ENCODE measurements around the gene UBR3.
A peak's percentile ranks its signal among the peaks of the same experiment; 100 is the strongest.
"Not testable (repeated sequence)": the region's sequence is repeated elsewhere in the genome, so short reads cannot be mapped to it uniquely, and the experiment has no call there.

The UBR3 gene

DNA sequence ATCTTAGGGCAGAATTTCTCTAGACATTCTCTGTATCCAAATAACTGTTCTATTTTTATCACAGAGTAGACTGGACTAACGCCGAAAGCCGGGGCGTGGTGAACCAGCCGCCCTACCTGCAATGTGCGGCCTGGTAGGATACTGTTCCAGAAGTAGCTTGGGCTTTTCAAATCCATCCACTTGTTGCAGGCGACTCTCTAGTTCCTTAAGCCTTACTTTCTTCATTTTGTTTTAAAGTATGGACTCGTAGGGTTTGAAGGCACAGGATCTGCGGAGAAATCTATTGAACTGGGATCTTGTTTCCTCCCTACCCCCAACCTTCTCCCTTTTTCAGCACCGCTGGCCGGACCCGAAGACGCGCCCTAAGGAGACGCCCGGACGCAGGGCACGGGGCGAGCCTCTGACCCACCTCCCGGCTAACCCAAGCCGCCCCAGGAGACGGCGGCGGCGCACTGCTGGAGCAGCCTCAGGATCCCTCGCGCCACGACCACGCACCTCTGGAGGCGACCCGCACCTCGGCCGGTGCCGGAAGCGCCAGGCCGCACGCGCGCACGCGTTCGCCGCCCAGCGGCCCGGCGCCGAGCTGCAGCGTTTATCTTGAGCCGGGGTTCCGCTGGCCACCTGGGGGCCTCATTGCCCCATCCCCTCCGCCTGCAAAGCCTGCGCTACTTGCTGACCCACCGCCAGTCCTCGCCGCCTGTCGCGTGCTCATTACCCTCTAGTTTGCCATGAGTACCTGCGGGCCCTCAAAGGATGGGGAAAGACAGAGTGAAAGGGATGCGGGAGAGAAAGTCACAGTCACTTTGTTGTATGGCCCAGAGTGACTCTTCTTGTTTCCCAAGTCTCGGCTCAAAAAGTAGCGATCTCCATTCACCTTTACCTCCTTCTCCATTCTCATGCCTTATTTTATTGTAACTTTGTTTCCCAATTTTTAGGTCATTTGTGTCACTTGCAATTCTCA is 2.6 kb upstream of the UBR3 start, which contains the start of gene METTL5:
TSS of gene METTL5 (minus strand) at position 533 of the 961 bp plus-strand sequence. CDS start at position 225, 308 bp downstream.
- peak; percentile 84 for DNase-seq

DNA sequence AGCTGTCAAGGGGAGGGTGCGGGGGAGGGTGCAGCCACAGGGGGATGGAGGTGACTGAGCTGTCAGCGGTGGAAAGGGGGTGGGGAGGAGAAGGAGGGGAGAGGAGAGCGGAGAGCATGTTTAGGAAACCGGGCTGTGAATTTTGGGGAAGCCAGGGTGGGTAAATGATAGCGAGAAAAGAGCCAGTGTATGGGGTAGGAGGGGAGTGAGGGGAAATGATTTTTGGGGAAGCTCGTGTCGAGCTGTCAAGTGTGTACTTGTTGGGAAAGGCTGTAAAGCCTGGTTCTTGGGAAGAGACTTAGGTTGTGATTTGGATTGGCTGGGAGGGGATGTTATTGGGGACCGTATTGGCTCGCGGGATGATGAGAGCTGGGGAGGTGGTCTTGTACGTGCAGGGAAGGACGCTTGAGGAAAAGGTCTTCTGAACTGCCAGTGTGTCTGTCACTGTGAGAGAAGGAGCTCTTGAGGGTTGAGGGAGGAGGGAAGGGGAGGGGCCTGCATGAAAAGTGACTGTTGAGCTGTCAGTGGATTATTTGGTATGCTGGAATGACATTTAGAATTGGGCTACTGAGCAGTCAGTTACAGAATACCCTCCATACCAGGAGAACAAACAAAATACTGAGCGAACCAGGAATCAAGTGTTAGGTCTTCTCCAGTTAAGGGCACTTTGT is 1.0 kb downstream of the UBR3 start:
- DNase-seq, result peak; percentile 75

DNA sequence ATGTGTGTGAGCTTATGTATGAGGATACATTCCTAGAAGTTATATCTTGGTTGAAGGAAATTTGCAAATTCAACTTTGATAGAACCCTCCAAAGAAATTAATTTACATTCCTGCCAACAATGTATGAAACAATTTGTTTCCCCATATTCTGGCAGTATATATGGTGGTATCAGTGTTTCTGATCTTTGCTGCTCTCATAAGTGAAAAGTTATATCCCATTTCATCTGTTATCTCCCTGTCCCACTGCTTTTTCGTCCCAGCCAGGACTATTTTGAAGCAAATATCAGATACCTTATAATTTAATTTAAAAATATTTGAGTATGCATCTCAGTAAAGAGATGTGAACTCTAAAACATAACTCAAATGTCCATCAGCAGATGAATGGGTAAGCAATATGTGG is 7.1 kb downstream of the UBR3 start:
- no peak for DNase-seq

DNA sequence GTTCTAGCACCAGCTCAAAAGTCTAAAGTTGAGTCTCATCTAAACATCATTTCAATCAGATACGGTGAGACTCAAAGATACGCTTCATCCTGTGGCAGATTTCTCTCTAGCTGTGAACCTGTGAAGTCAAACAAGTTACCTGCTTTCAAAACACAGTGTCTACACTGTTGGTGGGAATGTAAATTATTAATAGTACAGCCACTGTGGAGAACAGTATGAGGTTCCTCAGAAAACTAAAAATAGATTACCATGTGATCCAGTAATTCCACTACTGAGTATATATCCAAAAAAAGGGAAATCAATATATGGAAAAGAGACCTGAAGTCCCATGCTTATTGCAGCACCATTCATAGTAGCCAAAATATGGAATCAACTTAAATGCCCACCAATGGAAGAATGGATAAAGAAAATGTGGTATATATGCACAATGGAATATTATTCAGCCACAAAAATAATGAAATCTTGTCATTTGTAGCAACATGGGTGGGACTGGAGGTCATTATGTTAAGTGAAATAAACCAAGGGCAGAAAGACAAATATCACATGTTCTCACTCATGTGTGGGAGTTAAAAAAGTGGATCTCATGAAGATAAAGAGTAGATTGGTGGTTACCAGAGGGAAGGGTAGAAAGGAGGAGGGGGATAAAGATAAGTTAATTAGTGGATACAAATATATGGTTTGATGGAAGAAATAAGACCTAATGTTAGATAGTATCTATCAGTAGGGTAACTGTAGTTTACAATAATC is 11.7 kb downstream of the UBR3 start:
- no peak for DNase-seq

DNA sequence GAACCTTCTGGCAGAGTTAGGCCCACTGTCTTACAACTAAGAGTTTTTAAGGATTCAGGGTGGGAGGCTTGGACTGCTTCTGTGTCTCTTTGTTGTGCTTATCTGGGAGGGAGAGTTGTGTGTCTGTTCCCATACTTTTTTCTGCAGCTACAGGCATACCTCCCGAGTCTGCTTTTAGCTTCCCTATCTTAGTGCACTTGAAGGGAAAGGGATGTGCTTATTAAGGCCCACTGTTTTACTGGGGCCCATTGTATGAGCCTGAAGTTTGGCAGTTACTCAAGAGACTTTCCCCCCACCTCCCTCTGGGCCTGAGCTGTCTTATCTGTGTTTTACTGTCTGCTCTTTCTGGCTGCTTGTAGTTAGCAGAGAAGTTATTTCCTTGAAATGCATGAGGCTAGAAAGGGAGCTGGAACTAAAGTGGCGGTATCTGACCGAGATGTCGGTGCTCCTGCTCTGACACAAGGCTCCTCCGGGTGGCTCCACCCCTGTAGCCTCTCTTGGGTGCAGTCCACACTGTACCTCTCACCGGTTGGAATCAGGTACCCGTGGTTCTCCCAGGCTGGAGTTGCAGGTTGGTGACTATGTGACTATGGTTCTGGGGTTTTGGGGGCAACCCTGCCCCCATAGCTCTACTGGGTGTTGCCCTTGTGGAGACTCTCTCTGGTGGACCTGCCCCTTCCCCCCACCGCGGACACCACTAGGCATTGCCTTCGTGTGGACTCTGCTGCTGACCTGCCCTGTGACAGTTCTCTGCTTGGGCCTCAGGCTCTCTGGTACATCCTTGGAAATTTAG is 12.9 kb downstream of the UBR3 start:
- peak; percentile 96 for DNase-seq

DNA sequence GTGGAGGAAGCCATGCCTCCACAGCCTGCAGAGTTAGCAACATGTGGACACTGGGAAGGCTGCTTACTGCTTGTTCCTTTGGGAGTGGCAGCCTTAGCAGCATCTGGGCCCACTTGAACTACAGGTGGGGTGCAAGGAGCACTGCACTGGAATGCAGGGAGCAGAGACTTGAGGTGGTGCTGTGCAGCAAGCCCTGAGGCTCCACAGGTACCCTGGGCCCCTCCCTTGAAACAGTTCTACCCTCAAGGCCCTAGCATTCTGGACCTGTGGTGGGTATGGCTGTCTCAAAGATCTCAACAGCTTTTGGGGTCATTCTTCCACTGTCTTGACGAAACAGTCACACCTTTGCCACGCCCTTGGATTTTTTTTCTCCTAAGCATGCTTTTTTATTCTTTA is 13.5 kb downstream of the UBR3 start:
- DNase-seq, result no peak

DNA sequence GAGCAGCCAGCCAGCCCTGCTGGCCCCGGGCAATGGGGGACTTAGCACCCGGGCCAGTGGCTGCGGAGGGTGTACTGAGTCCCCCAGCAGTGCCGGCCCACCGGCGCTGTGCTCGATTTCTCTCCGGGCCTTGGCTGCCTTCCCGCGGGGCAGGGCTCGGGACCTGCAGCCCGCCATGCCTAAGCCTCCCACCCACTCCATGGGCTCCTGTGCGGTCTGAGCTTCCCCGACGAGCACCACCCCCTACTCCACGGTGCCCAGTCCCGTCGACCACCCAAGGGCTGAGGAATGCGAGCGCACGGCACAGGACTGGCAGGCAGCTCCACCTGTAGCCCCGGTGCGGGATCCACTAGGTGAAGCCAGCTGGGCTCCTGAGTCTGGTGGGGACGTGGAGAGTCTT is 14.4 kb downstream of the UBR3 start:
- not testable (repeated sequence) for DNase-seq

DNA sequence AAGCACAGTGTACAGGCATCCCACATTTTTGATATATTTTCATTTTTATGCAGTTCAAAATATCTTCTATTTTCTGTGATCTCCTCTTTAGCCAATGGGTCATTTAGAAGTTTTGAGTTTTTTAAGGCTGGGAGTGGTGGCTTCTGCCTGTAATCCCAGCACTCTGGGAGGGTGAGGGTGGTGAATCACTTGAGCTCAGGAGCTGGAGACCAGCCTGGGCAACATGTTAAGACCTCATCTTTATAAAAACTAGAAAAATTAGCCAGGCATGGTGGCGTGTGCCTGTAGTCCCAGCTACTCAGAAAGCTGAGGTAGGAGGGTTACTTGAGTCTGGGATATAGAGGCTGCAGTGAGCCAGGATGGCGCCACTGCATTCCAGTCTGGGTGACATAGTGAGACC is 17.8 kb downstream of the UBR3 start:
- DNase-seq, result no peak

DNA sequence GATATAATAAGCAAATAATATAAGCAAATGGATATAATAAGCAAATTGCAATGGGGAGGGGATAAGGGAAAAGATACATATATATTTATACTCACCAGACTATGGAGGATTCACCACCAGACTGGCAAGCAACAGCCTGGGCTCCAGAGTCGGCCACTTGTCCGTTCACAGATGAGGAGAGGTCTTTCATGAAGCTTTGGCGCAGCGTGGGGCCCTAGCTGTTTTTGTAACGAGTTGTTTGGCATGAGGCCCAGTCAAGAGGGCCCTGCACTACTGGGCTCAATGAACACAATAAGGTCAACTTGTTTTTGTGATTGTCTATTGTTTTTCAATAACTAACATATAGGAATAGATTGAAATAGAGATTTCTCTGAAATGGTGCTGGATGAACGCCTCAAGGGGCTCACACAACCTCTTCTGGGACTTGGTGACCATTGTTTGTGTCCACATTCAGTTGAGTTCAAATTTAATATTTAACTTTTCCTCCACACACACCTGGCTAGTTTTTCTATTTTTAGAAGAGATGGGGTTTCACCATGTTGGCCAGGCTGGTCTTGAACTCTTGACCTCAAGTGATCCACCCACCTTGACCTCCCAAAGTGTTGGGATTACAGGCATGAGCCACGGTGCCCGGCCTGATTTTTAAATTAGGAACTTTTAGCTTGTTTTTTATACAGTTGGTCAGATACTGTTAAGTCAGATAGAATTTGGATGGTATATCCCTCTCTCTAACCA is 21.9 kb downstream of the UBR3 start:
- DNase-seq, result not testable (repeated sequence)

DNA sequence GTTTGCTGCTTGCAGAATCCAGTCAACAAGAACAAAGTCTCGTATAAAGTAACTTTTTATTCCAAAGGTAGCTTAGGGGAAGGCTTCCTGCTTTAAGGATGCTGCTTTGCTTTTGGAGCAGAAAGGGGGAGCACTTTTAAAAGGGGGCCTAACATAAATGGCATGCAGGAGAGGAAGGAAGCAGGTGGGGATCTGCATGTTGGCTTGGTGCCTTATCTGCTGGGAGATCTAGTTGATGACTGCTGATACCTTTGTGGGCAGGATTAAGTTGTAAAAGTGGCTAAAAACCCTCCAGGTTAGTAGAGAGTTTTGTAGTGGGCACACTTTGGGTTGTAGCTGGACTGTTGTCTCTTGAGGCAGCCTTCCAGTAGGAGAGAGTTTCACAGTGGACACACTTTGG is 22.5 kb downstream of the UBR3 start:
- DNase-seq, result no peak

DNA sequence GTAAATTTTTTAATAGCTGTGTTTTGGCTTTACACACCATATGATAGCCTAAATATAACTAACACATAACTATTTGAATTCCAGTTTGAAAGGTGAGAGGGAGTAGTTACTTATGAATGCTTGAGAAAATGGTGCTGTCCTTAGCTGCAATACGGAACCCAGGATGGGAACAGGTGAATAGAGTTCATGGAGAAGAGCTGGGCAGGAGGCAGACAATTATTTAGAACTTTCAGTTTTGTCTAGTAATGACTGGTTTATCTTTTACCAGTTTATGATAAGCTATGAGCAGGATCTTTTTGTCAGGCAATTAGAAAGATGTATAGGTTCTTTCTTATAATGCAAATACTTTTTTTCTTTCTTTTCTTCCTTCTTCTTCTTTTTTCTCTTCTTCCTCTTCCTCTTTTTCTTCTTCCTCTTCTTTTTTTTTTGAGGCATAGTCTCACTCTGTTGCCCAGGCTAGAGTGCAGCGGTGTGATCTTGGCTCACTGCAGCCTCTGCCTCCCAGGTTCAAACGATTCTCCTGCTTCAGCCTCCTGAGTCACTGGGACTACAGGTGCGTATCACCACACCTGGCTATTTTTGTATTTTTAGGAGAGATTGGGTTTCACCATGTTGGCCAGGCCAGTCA is 25.9 kb downstream of the UBR3 start:
- no peak for DNase-seq

DNA sequence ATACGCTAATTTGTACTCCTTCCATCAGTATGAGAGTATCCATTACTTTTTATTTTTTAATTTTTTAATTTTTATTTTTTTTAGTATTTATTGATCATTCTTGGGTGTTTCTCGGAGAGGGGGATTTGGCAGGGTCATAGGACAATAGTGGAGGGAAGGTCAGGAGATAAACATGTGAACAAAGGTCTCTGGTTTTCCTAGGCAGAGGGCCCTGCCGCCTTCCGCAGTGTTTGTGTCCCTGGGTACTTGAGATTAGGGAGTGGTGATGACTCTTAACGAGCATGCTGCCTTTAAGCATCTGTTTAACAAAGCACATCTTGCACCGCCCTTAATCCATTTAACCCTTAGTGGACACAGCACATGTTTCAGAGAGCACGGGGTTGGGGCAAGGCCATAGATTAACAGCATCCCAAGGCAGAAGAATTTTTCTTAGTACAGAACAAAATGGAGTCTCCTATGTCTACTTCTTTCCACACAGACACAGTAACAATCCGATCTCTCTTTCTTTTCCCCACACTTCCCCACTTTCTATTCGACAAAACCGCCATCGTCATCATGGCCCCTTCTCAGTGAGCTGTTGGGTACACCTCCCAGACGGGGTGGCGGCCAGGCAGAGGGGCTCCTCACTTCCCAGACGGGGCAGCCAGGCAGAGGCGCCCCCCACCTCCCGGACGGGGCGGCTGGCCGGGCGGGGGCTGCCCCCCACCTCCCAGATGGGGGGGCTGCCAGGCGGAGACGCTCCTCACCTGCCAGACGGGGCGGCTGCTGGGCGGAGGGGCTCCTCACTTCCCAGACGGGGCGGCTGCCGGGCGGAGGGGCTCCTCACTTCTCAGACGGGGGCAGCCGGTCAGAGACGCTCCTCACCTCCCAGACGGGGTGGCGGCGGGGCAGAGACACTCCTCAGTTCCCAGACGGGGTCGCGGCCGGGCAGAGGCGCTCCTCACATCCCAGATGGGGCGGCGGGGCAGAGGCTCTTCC is 28.3 kb downstream of the UBR3 start:
- DNase-seq, result not testable (repeated sequence)

DNA sequence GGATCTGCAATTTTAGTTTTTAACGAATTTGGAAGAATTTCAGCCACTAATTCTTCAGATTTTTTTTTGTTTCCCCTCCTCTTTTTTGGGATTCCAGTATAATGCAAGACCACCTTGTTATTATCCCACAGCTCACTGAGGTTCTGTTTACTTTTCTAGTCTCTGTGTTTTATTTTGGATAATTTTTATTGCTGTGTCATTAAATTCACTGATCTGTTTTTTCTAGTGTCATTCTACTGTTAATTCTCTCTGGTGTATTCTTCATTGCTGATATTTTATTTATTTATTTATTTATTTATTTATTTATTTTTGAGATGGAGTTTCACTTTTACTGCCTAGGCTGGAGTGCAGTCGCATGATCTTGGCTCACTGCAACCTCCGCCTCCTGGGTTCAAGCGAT is 32.2 kb downstream of the UBR3 start:
- DNase-seq, result no peak

DNA sequence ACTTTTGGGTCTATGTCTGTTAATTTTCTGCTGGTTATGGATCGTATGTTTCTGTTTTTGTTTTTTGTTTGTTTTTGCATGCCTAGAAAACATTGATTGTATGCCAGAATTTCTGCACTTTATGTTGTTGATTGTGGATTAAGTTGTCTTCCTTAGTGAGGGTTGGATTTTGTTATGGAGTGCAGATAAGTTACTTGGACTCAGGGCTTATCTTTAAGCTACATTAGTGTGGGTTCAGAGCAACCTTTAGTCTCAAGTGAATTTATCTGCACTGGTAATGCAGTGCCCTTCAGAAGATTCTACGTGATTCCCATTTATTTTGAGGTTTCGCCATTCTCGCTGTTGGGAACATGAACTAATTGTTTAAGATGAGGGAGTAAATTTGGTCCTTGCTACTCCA is 32.9 kb downstream of the UBR3 start:
- peak; percentile 43 for DNase-seq

DNA sequence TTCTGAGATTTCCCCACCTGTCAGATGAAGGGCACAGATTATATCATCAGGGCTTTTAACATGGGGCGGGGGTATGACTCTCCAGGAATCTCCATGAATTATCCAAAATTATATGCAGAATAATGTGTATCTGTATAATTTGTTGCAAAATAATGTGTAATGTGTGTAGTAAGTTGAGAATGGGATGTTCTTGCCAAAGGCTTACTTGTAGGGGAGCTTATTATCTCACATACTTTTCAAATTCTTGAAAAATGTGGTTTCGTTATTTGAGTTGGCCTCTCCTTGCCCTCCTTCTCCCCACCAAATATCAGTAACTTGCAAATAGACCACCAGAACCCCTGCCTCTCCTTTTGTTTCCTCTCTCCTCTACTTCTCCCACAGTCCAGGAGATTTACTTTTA is 35.6 kb downstream of the UBR3 start:
- no peak for DNase-seq

DNA sequence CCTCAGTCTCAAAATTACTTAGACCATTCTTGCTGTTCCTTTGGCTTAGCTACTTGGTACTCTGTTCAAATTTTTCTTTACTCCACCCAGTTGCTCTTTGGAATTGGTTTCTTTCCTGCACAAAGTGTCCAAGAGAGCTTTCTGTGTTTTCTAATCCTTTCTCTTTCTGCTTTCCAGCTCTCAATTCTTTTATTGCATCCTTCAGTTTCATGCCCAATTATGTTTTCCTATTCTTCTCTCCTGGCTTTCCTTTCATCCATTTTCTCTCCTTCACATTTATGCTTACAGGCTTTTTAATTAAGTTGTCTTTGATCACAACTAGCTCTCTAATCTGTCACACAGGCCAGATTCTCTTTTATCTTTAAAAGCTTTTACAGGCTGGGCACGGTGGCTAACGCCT is 38.2 kb downstream of the UBR3 start:
- DNase-seq, result no peak

DNA sequence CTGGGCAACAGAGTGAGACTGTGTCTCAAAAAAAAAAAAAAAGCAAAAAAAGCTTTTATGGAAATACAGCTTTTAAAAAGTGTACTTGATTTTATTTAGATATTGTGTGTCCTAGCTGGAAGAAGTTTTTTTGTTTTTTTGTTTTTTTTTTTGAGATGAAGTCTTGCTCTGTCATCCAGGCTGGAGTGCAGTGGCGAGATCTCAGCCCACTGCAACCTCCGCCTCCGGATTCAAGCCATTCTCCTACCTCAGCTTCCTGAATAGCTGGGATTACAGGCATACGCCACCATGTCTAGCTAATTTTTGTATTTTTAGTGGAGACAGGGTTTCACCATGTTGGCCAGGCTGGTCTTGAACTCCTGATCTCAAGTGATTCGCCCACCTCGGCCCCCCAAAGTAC is 39.0 kb downstream of the UBR3 start:
- DNase-seq, result not testable (repeated sequence)

DNA sequence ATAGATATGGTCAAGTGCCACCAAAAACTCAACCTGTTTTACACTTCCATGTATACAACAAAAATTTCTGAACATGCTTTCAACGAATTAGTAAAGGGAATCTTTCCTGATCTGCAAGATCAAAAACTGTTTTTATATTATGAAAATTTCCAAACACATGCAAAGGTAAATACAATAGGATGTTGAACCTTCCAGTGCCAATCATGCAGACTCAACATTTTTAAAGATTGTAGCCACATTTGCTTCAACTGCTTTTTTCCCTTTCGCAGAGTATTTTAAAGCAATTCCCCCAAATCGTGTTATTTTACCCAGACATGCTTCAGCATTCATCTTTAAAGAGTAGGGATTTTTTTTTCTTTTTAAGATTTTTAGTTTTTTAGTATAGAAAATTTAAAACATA is 40.3 kb downstream of the UBR3 start:
- DNase-seq, result no peak

DNA sequence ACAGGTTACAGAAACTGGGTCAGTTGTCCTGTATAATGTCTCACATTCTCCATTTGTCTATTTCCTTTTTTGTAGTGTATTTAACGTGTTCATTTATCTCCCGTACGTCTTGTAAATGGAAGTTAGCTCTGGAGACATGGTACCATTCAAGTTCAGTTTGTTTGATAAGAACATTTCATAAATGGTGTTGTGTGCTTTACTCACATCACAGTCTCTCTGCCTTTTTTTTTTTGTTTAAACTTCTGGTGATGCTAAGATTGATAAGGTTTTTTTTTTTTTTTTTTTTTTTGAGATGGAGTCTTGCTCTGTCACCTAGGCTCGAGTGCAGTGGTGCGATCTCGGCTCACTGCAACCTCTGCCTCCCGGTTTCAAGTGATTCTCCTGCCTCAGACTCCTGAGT is 41.7 kb downstream of the UBR3 start:
- peak; percentile 30 for DNase-seq

DNA sequence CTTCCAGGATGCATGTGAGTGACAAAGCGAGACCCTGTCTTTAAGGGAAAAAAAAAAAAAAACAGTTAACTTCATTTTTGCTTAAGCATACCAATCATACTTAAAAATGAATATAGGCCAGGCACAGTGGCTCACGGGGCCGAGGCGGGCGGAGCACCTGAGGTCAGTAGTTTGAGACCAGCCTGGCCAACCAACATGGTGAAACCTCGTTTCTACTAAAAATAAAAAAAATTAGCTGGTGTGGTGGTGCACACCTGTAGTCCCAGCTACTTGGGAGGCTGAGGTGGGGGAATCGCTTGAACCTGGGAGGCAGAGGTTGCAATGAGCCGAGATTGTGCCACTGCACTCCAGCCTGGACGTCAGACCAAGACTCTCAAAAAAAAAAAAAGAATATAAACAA is 44.1 kb downstream of the UBR3 start:
- not testable (repeated sequence) for DNase-seq

Data from hematopoietic multipotent progenitor cell treated with erythropoietin and hydrocortisone succinate and interleukin-3 and kit ligand, for 8 days (in vitro differentiated cells).